NCI-H146 treated with DMSO at 0.1 percent for 48 hours (cell line): ENCODE data around the gene VAC14.
"Not testable (repeated sequence)": the region's sequence is repeated elsewhere in the genome, so short reads cannot be mapped to it uniquely, and the experiment has no call there.

Experiments
- DNase-seq: peaks from one replicate; lab custom pipeline; 2025; ENCODE audit not compliant: unreplicated experiment; lab: John Stamatoyannopoulos, UW

VAC14 gene

DNA sequence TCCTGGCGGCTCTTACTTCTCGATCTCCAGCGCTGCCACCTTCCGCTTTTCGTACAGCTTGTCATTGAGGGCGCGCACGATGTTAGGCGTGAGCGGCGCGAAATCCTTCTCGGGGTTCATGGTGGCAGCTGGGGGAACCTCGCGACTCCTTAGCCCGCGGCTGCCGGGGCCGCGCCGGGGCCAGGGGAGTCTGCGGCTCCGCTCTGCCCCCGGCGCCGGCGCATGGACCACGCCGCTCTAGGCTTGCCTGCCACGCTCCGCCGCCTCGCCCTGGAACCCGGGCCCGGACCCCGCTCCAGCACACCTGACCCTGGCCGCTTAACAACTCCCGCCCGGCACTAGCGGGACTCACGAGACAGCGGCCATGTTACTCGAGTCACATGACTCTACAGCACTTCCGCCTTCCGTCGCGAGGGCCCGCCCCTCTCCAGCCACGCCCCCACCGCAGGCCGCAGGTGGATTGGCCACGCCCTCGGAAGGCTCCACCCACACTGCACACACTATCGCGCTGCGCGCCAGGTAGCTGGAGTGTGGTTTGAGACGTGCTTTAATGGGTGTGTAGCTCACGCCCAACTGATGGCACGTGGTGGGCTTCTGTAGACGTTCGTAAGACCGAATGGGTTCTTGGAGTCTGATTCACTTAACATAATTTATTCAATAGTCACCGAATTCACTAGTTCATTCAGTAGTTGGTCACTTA is at the start of gene VAC14:
VAC14 (minus strand) TSS at position 378 of the 700 bp plus-strand sequence; CDS start at position 120, 258 bp downstream.
- peak; percentile 81 for DNase-seq

DNA sequence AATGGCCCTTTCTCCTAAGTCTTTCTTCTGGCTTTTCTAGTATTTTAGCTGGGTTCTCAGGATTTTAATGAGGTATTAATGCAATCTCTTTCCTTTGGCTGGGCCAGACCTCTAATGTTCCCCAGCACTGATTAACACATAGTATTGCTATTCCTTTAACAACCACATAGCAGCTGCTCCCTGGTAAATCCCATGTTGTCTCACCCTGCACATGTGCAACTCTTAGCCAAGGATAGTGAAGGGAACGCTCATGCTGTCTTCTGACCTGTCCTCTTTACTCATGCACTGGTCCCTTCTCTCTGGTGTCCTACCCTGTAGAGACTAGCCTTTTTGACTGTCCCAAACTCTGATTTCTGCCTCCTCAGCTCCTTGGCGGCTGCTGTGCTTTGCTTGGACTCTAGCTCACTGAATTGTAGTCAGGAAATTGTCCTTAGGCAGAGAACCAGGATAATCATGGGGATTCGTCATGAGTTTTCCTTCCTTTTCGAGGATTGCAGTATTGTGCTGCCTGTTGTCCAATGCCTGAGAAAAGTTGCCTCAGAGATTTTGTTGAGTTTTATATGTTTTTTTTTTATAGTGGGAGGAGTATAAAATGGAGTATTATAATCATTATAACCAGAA is 22.6 kb upstream of the VAC14 start:
- not testable (repeated sequence) for DNase-seq

DNA sequence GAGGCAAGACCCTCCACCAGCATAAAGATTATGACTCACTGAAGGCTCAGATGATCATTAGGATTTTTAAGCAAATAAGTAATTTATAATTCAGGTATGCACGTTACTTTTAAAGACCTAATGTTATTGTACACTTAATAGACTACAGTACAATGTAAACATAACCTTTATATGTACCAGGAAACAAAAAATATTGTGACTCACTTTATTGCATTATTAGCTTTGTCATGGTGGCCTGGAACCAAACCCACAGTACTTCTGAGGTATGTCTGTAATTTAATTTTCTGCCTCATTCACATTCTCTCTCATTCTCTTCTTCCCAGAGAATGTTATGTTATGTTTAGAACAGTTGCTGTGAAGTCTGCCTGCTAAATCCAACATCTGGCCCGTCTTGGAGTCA is 21.8 kb upstream of the VAC14 start:
- DNase-seq: not testable (repeated sequence)

DNA sequence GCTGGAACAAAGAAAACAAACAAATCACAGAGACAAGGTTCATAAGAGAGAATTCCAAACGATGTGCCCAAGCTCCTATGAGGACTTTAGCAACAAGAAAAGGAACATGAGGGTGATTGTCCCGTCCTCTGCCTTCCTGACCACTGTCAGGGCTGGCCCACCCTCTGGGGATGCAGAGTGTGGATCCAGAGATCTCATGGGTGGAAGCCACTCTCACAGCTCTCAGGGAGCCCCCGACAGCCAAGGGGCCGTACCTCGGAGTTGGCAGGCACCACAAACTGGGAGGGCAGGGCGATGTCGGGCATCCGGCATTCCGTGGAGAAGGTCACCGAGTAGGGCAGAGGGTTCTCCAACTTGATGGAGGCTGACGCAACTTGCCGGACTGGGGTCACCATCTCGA is 17.1 kb upstream of the VAC14 start:
- not testable (repeated sequence) for DNase-seq

DNA sequence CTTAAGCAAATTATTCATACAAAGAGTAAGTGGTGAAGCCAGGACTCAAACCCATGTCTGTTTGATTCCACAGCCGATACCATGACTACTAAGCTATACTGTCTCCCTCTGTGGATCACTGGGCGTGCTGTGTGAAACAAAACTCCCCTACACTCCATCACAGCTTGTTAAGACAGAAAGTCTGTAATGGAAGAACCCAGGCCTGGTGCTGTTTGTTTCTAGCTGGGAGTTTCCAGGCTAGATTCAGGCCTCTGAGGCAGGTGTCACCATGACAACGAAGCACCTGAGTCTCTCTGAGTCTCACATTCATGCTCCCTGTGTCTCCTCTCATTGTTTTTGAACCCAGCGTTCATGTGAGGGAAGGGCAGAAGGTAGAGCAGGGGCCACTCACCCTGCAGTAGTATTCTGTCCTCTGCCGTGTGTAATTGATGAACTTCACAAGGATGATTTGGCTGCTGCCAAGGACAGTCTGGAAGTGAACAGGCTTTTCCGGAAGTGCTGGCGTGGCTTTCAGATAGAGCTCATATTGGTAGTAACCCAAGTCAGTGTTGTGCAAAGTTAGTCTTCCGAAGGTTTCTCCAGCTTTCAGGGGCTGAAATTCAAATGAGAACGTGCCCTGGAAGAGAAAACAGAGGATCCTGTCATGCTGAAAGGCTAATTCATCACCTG is 8.6 kb upstream of the VAC14 start:
- DNase-seq: peak; percentile 11

GRCh38 chr16:70808371-70808770 is 7.4 kb upstream of the VAC14 start:
- no peak for DNase-seq

- DNase-seq: no peak
Measured at GRCh38 chr16:70805787-70806186, 4.8 kb upstream of the VAC14 start.

GRCh38 chr16:70805380-70805779 is 4.4 kb upstream of the VAC14 start:
- no peak for DNase-seq

DNA sequence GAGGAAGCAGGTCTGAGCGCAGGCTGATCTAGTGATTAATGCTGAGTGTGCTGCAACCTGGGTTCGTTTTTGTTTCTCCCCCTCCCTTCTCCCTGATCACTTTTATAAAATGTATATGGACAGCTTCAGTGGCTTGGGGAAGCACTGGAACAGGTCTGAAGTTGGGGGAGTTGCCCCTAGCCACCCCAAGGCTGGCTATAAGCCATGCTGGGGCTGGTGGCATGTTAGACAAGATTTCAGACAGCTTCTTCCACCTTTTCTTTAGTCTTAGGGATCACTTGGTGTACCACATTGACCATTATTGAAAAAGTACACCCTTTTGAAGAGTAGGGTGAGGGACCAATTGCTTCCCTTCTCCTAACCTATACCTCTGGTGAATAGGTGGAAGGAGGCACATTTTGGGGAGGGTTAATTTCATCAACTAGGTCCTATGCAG is 3.8 kb upstream of the VAC14 start:
- DNase-seq: no peak

DNA sequence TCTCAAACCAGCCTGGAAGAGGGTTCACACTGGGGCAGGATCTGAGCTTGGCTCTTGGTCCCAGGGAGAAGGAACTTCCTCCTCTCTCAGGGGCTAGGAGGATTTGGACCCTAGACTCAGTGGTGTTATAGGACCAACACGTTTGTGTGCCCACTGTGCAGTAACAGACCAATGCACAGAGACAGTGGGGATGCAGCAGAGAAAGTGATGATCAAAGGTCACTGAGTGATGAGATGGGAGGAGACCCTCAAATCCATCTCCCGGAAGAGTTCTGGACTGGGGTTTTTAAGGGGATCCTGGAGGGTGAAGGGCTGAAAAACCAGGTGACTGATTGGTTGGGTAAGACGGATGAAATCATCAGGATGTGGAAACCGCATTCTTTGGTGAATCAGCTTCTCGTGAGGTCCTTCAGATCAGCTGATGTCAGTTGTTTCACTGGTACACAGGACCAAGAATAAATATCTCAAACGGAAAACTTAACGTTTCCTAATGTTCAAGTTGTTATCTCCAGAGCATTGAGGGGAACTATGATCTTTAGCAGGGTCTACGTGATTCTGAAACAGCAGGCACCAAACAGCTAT is 3.3 kb upstream of the VAC14 start:
- DNase-seq: no peak

DNA sequence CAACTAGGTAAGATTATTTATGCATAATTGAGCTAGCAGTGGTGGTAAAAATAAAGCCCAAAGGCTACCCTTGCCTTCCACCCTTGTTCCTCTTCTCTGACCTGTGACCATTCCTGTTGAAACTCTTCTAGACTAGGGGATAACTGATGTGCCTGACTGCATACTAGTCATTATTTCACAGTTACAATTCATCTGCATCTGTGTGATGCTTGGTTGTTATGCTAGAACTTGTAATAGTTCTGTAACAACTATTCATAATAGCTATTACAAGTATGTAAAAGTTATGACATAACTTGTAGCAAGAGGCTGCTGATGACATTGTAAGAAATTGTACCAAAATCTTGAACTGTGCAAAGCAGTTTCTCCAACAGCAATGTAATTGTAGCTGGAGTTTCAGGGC is 2.4 kb upstream of the VAC14 start:
- DNase-seq: no peak

- DNase-seq: no peak
Measured at GRCh38 chr16:70801611-70802010, 653 bp upstream of the VAC14 start.

DNA sequence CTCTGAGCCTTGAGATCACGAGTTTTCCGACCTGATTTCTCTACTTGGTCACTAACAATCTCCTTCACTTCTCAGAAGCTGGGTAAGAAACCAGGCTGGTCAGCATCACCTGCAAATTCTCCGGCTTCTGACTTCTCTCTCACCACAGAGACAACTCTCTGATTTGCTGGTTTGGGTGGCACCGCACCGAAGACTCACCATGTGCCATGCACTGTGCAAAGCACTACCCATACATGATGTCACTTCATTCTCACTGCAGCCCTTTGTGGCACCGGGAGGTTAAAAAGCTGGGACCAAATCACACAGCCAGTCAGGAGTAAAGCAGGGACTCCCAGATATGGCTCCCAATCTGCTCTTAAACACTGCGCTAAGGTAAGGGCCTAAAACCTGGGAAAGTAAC is 647 bp downstream of the VAC14 start:
- DNase-seq: no peak

- no peak for DNase-seq
Measured at GRCh38 chr16:70796301-70796700, 4.7 kb downstream of the VAC14 start.

DNA sequence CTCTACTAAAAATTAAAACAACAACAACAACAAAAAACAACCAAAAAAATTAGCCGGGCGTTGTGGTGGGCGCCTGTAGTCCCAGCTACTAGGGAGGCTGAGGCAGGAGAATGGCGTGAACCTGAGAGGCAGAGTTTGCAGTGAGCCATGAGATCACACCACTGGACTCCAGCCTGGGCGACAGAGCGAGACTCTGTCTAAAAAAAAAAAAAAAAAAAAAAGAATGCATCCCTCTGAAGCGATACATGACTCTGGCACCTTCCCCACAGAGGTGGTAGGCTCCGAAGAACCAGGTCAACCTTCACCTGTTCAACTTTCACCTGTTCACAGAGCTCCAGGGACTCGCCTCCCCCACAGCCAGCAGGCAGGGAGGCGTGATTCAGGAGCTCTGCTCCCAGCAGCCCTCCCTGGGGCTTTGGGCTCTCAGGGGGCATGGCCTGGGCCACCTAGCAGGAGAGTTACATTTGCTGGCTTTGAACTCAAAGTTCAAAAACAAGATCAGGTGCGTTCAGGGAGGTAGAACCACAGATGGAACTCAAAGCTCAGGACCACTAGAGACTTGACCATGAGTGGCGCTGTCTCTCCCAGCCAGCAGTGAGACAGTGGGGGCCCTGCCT is 5.6 kb downstream of the VAC14 start:
- no peak for DNase-seq

- no peak for DNase-seq
Measured at GRCh38 chr16:70793851-70794502, 7.0 kb downstream of the VAC14 start.

DNA sequence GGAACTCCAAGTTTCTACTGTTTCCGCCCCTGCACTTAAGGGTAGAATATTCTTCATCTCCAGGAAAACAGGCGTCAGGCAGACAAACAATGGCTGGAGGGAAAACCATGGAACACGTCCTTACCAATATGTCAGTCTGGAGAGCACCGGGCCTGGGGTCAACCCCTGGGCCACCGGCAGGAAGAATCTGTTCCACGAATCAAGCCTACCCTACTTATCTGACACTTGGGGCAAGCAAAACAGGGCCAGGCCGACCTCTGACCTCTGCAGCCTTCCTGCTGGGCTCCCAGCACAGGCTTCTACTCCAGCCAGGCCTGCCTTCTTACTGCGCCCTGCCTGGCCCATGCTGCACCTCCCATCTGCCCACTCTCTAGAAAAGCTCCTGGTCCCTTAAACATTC is 10.1 kb downstream of the VAC14 start:
- DNase-seq: no peak

- DNase-seq: no peak
Measured at GRCh38 chr16:70789595-70790447, 11.1 kb downstream of the VAC14 start.

- DNase-seq: no peak
Measured at GRCh38 chr16:70788668-70789594, 12.0 kb downstream of the VAC14 start.
